GF-D8 (cell line): ENCODE measurements around the gene C1orf159.
A peak's percentile ranks its signal among the peaks of the same experiment; 100 is the strongest.
"Not testable (repeated sequence)": the region's sequence is repeated elsewhere in the genome, so short reads cannot be mapped to it uniquely, and the experiment has no call there.

Experiments
- DNase-seq: peaks from one replicate; lab custom pipeline; 2025; lab: John Stamatoyannopoulos, UW

Gene C1orf159

GRCh38 chr1:1115786-1116700 lies at the start of gene C1orf159:
C1orf159 (minus strand) TSS chr1:1116089; CDS start chr1:1091543, 24,546 bp downstream.
- DNase-seq = peak; percentile 95

- no peak for DNase-seq
Measured at GRCh38 chr1:1165485-1165884, 49.6 kb upstream of the C1orf159 start.

- DNase-seq = no peak
Measured at GRCh38 chr1:1164701-1165451, 49.0 kb upstream of the C1orf159 start.

- no peak for DNase-seq
Measured at GRCh38 chr1:1164361-1164700, 48.4 kb upstream of the C1orf159 start.

- DNase-seq = no peak
Measured at GRCh38 chr1:1163538-1164070, 47.7 kb upstream of the C1orf159 start.

- no peak for DNase-seq
Measured at GRCh38 chr1:1162597-1163537, 47.0 kb upstream of the C1orf159 start.

- no peak for DNase-seq
Measured at GRCh38 chr1:1161683-1162079, 45.8 kb upstream of the C1orf159 start.

- no peak for DNase-seq
Measured at GRCh38 chr1:1161078-1161682, 45.3 kb upstream of the C1orf159 start.

GRCh38 chr1:1160281-1160930 lies 44.5 kb upstream of the C1orf159 start:
- DNase-seq = no peak

- no peak for DNase-seq
Measured at GRCh38 chr1:1157914-1158710, 42.2 kb upstream of the C1orf159 start.

GRCh38 chr1:1157426-1157913 lies 41.6 kb upstream of the C1orf159 start:
- DNase-seq = no peak

GRCh38 chr1:1157033-1157365 lies 41.1 kb upstream of the C1orf159 start:
- DNase-seq = no peak

GRCh38 chr1:1156140-1157032 lies 40.5 kb upstream of the C1orf159 start:
- DNase-seq = no peak

GRCh38 chr1:1155258-1155657 lies 39.4 kb upstream of the C1orf159 start:
- DNase-seq = no peak

- DNase-seq = no peak
Measured at GRCh38 chr1:1153874-1154273, 38.0 kb upstream of the C1orf159 start.

GRCh38 chr1:1153215-1153614 lies 37.3 kb upstream of the C1orf159 start:
- DNase-seq = not testable (repeated sequence)

- DNase-seq = not testable (repeated sequence)
Measured at GRCh38 chr1:1152431-1152830, 36.5 kb upstream of the C1orf159 start.

- no peak for DNase-seq
Measured at GRCh38 chr1:1151306-1151705, 35.4 kb upstream of the C1orf159 start.

- no peak for DNase-seq
Measured at GRCh38 chr1:1150100-1150499, 34.2 kb upstream of the C1orf159 start.
